Measurements from ENCODE around the gene MATN4.

Gene MATN4

DNA sequence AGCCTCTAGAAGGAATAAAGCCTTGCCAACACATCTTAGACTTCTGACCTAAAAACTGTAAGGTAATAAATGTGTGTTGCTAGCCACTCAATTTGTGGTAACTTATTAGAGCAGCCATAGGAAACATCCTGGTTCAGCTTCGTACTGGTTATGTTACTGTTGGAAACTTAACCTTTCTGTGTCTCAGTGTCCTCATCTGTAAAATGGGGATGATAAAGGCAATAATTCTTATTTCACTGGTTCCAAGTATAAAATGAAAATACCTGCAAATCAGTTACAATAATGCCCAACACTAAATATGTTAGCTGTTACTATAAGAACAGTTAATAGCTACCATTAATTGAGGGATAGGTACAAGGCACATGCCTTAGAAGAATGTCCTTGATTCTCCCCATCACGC, 15.8 kb downstream of the MATN4 start:
- TF ChIP-seq CTCF (conservative IDR thresholded peaks at IDR 0.05), result no peak

DNA sequence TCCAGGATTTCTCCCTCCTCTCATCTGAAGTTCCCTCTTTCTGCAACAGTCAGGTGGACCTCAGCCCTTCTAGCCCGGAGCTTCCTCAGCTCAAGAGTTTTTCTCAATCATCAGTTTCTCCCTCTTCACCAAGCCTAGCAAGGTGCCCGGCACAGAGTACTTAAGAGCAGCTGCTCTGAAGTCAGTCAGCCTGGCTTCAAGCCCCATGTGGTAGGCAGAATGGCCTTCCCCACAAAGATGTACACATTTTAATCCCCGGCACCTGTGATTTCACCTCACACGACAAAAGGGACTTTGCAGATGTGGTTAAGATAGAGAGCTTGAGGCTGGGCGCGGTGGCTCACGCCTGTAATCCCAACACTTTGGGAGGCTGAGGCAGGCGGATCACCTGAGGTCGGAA, 16.6 kb downstream of the MATN4 start:
- H3K27ac ChIP-seq, result peak overlapping the region; percentile 56; the same call in 1 of the 2 replicates
- no peak for TF ChIP-seq CTCF (conservative IDR thresholded peaks at IDR 0.05)

More for the DNA sequence above, 15.8 kb downstream of the MATN4 start:
- H3K27ac ChIP-seq, result no peak overlapping the region

DNA sequence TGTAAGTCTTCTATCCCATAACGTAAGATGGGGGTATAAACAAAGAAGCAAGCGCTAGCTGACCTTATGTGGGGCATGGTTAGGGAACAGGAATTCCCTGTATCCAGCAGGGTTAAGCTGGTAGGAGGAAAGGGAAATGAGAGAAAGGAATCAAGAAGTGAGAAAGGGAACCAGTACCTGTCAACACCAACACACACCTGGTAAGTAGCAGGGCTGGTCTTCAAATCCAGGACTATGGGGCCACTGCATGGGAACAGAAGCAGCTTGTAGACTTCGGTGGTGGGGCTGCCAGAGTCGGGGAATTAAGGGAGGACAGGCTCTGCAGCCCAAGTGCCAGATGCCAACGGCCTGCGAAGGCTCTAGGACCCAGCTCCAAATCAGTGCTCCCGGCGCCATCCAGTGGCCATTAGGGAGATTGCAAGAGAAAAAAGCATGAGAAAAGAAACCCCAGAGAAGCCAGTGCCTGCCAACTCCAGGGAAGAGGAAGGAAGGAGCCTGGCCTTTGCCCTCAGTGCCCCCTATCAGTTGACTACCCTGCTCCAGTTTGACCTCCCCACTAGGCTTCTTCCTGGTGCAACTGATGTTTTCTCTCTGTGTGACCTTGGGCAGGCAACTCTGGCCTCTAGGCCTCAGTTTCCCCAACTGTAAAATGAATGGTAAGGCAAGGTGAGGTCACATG, 17.3 kb downstream of the MATN4 start:
- TF ChIP-seq CTCF (conservative IDR thresholded peaks at IDR 0.05), result peak; percentile 95

DNA sequence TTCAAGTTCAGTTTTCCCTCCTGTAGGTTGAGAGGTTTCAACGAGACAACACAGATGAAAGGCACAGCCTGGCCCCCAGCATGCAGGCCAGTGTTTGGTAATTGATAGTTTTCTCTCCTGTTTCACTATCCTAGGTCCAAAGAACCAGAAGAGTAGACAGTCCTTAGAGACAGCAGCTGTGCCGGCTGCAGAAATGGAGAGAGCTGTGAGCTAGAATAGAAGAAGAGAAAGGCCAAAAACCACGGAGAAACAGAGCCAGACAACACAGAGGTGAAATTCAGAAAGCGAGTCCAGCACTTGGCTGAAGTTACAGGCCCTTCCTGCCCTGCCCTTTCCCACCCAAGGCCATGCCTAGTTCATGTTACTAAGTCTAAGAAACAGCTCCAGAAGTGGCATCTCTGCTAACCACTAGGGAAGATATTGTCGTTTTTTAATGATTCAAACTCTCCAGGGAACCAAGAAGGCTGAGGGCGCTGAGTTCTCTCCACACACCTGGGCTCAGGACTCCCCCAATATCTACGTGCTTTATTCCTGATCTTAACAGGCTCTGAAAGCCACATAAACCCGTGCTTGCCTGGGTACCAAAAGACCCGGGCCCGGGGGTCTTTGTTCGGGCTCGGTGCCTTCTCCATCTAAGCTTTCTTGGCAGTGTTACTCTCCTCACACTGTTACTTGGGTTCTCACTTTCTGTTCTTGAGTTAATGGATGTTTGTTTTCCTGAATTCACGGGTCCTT, 18.0 kb downstream of the MATN4 start:
- no peak for TF ChIP-seq CTCF (conservative IDR thresholded peaks at IDR 0.05)
- H3K27ac ChIP-seq, result peak overlapping the region; percentile 56; the same call in 1 of the 2 replicates

More for the DNA sequence above, 17.3 kb downstream of the MATN4 start:
- peak overlapping the region; percentile 56; the same call in 1 of the 2 replicates for H3K27ac ChIP-seq

DNA sequence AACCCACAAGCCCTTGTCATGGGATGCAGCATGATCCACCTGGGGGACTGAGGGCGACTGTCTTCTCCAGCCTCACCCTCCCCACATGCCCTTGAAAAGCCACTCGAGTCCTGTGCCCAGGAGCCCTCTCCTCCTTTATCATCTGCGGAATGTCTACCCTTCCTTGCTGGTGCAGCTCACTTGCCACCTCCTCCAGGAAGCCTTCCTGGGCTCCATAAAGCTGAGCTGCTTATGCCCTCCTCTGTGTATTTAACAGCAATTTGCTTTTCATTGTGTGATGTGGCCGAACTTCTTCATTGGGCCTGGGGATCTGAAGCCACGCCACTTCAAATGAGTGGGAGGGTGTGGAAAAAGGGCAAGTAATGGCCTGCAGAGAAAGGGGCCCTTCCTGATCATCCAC, 19.2 kb downstream of the MATN4 start:
- no peak overlapping the region for H3K27ac ChIP-seq
- no peak for TF ChIP-seq CTCF (conservative IDR thresholded peaks at IDR 0.05)

- H3K27ac ChIP-seq, result no peak overlapping the region
- no peak for TF ChIP-seq CTCF (conservative IDR thresholded peaks at IDR 0.05)
These were observed 19.7 kb downstream of the MATN4 start for GRCh38 chr20:45288376-45288775.

GRCh38 chr20:45283551-45284057, 24.5 kb downstream of the MATN4 start:
- TF ChIP-seq CTCF (conservative IDR thresholded peaks at IDR 0.05), result no peak
- no peak overlapping the region for H3K27ac ChIP-seq

Data from VCaP (cell line).